HuH-7.5 (cell line): Measurements from ENCODE around the gene SYNGR1.
A peak's percentile ranks its signal among the peaks of the same experiment; 100 is the strongest.
"Not testable (repeated sequence)": the region's sequence is repeated elsewhere in the genome, so short reads cannot be mapped to it uniquely, and the experiment has no call there.

Source experiments
- DNase-seq: peaks from one replicate; pipeline ENCODE4 v3.0.0; 2011; ENCODE audit warnings: low spot score

Gene SYNGR1

GRCh38 chr22:39317084-39317774, 32.6 kb upstream of the SYNGR1 start:
- DNase-seq = no peak

- no peak for DNase-seq
These were observed 31.9 kb upstream of the SYNGR1 start for GRCh38 chr22:39317775-39318506.

GRCh38 chr22:39318507-39319283, 31.1 kb upstream of the SYNGR1 start:
- DNase-seq = no peak

- DNase-seq = peak; percentile 77
These were observed 30.3 kb upstream of the SYNGR1 start, which contains the start of gene RPL3 for GRCh38 chr22:39319284-39320022. RPL3 (minus strand) TSS chr22:39319623; CDS start chr22:39319597, 26 bp downstream.

GRCh38 chr22:39320616-39321029, 29.2 kb upstream of the SYNGR1 start:
- DNase-seq = not testable (repeated sequence)

- no peak for DNase-seq
These were observed 24.3 kb upstream of the SYNGR1 start for GRCh38 chr22:39325392-39325932.

GRCh38 chr22:39327995-39328754, 21.6 kb upstream of the SYNGR1 start:
- DNase-seq = no peak

- not testable (repeated sequence) for DNase-seq
These were observed 19.2 kb upstream of the SYNGR1 start for GRCh38 chr22:39330553-39330952.

GRCh38 chr22:39332441-39333064, 17.2 kb upstream of the SYNGR1 start:
- no peak for DNase-seq

- DNase-seq = no peak
These were observed 13.4 kb upstream of the SYNGR1 start for GRCh38 chr22:39336411-39336810.

- DNase-seq = not testable (repeated sequence)
These were observed 10.0 kb upstream of the SYNGR1 start for GRCh38 chr22:39339775-39340174.

GRCh38 chr22:39341179-39341578, 8.6 kb upstream of the SYNGR1 start:
- no peak for DNase-seq

- DNase-seq = peak; percentile 72
These were observed 6.3 kb upstream of the SYNGR1 start for GRCh38 chr22:39343259-39344045.

- no peak for DNase-seq
These were observed 5.8 kb upstream of the SYNGR1 start for GRCh38 chr22:39344046-39344390.

- no peak for DNase-seq
These were observed 4.6 kb upstream of the SYNGR1 start for GRCh38 chr22:39345231-39345630.

GRCh38 chr22:39348909-39349505, 784 bp upstream of the SYNGR1 start:
- DNase-seq = no peak

- peak; percentile 92 for DNase-seq
These were observed 255 bp upstream of the SYNGR1 start for GRCh38 chr22:39349506-39349966.

GRCh38 chr22:39350757-39351688, 1.2 kb downstream of the SYNGR1 start:
- DNase-seq = no peak
